ENCODE results near the gene RAPGEF4.

- TF ChIP-seq, protein P1, sequence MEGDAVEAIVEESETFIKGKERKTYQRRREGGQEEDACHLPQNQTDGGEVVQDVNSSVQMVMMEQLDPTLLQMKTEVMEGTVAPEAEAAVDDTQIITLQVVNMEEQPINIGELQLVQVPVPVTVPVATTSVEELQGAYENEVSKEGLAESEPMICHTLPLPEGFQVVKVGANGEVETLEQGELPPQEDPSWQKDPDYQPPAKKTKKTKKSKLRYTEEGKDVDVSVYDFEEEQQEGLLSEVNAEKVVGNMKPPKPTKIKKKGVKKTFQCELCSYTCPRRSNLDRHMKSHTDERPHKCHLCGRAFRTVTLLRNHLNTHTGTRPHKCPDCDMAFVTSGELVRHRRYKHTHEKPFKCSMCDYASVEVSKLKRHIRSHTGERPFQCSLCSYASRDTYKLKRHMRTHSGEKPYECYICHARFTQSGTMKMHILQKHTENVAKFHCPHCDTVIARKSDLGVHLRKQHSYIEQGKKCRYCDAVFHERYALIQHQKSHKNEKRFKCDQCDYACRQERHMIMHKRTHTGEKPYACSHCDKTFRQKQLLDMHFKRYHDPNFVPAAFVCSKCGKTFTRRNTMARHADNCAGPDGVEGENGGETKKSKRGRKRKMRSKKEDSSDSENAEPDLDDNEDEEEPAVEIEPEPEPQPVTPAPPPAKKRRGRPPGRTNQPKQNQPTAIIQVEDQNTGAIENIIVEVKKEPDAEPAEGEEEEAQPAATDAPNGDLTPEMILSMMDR (IDR thresholded peaks at IDR 0.05): no peak
- TF ChIP-seq POLR2A (IDR thresholded peaks at IDR 0.05): no peak
These were observed 34.4 kb upstream of the RAPGEF4 start for GRCh38 chr2:172701250-172701649.
